HepG2 (cell line): ENCODE measurements around the gene COL4A6. TPM values are rescaled to one million over a fixed set of nuclear protein-coding genes. Genes with fewer than 3 reads are reported as not detected.

ENCODE experiments used
- ATAC-seq: fragments of 200-7000 bp; cut with Tn5 transposase; 3 replicates; pipeline ENCODE4 v1.9.1; 2020; ENCODE audit warnings: mild to moderate bottlenecking, moderate library complexity
- BruUV-seq: library from RNA; stranded (reverse); fragments of 400-500 nt; replicated peaks from 2 replicates; lab custom pipeline; 2021; lab: Mats Ljungman, UMichigan
- CTCF ChIA-PET: fragments of 300-600 bp; formaldehyde crosslinking; extraction: SDS; loops from one replicate; lab custom pipeline; 2021; ENCODE audit warnings: low total read pairs, inconsistent platforms, low intra/inter-chr PET ratio; lab: Yijun Ruan, JAX
- POLR2A ChIA-PET: fragments of 350-600 bp; sonication (Branson Sonifier 250); formaldehyde crosslinking; loops from one replicate; lab custom pipeline; 2020; ENCODE audit warnings: antibody characterized with exemption, inconsistent platforms; lab: Yijun Ruan, JAX
- DNase-seq: peaks from one replicate; pipeline ENCODE4 v3.0.0-alpha.2; 2015; ENCODE audit warnings: low spot score
- FAIRE-seq: peaks from 3 replicates; lab custom pipeline; 2011; peaks lifted over from hg19 to GRCh38; lab: Jason Lieb, UNC
- H2AFZ ChIP-seq: one replicate; pipeline ENCODE4 v1.6.1; 2011; ENCODE audit warnings: low read length, inconsistent platforms
- H3K27ac ChIP-seq: fragments of 300-600 bp; 3 replicates; pipeline ENCODE4 v1.8.0; 2011; ENCODE audit warnings: mixed run types, mild to moderate bottlenecking, mixed read lengths, low read length, inconsistent platforms; ENCODE audit not compliant: insufficient read depth; ENCODE audit errors: extremely low read length
- H3K27me3 ChIP-seq, 2 experiments: fragments of 200-600 bp in 1 of 2; 2 replicates in 1 of 2; 3 replicates in 1 of 2; pipeline versions ENCODE4 v1.6.0 to v1.8.0; 2011; ENCODE audit warnings: low read length in 2 of 2, mild to moderate bottlenecking in 2 of 2, moderate library complexity in 2 of 2, inconsistent platforms in 1 of 2; ENCODE audit not compliant: insufficient read depth in 2 of 2, control insufficient read depth in 1 of 2
- H3K36me3 ChIP-seq, 2 experiments: fragments of 200-600 bp in 1 of 2; replicated peaks in 1 of 2; 2 replicates in 1 of 2; 3 replicates in 1 of 2; pipeline versions ENCODE4 v1.5.1 to v1.8.0; 2011; ENCODE audit warnings: low read length in 2 of 2, inconsistent platforms in 1 of 2; ENCODE audit not compliant: insufficient read depth in 2 of 2, control insufficient read depth in 1 of 2
- H3K4me1 ChIP-seq: 2 replicates; pipeline ENCODE4 v1.5.1; 2012; ENCODE audit warnings: low read length, inconsistent platforms; ENCODE audit not compliant: insufficient read depth
- H3K4me2 ChIP-seq: 2 replicates; pipeline ENCODE4 v1.6.0; 2011; ENCODE audit warnings: low read depth, low read length, inconsistent platforms
- H3K4me3 ChIP-seq, 3 experiments: fragments of 200-600 bp in 1 of 3; sonication (generic), shearing (Covaris generic) in 1 of 3; replicated peaks in 1 of 3; 2 replicates each; pipeline ENCODE4 v1.5.1; 2011 to 2016; ENCODE audit warnings: low read length in 3 of 3, inconsistent platforms in 2 of 3, low read depth in 2 of 3, mild to moderate bottlenecking in 2 of 3, control low read depth in 1 of 3, mixed read lengths in 1 of 3; ENCODE audit not compliant: insufficient read depth in 1 of 3
- H3K79me2 ChIP-seq: one replicate; pipeline ENCODE4 v1.6.1; 2011; ENCODE audit warnings: low read length, inconsistent platforms; ENCODE audit not compliant: insufficient read depth
- H3K9ac ChIP-seq: 2 replicates; pipeline ENCODE4 v1.6.0; 2011; ENCODE audit warnings: mild to moderate bottlenecking, low read depth, low read length, inconsistent platforms; ENCODE audit not compliant: insufficient read depth
- H3K9me3 ChIP-seq: 2 replicates; pipeline ENCODE4 v1.5.1; 2012; ENCODE audit warnings: mild to moderate bottlenecking, low read length
- H4K20me1 ChIP-seq: 2 replicates; pipeline ENCODE4 v1.6.0; 2011; ENCODE audit warnings: inconsistent platforms, mild to moderate bottlenecking, low read length, moderate library complexity; ENCODE audit not compliant: insufficient read depth
- PCBP1 ChIP-seq: fragments of 200-400 bp; formaldehyde crosslinking; IDR thresholded peaks from 2 replicates; pipeline ENCODE4 v1.6.1; 2017; ENCODE audit warnings: mild to moderate bottlenecking, low read depth, low read length, borderline replicate concordance
- SIN3B ChIP-seq: fragments of 150-350 bp; IDR thresholded peaks from 2 replicates; pipeline ENCODE4 v1.6.1; 2014; ENCODE audit warnings: low read length
- STAT5B ChIP-seq: sonication (generic); formaldehyde crosslinking; IDR thresholded peaks from 2 replicates; pipeline ENCODE4 v1.4.0; 2020; ENCODE audit warnings: missing genetic modification reagents
- ZNF101 ChIP-seq: sonication (generic); formaldehyde crosslinking; IDR thresholded peaks from 2 replicates; pipeline ENCODE4 v1.4.0; 2020; ENCODE audit warnings: mild to moderate bottlenecking, low read depth, missing genetic modification reagents, borderline replicate concordance
- ZSCAN22 ChIP-seq: sonication (generic); formaldehyde crosslinking; IDR thresholded peaks from 2 replicates; pipeline ENCODE4 v1.4.0; 2020; ENCODE audit warnings: mild to moderate bottlenecking, missing genetic modification reagents
- WGBS: methylation state at CpG from one replicate; pipeline ENCODE4 v1.1.6; 2017; ENCODE audit warnings: low lambda C conversion rate; 5-methylcytosine and 5-hydroxymethylcytosine counted together
- in situ Hi-C: cut with HindIII; loops from 2 replicates; pipeline ENCODE4 v1.10.0; 2017; ENCODE audit warnings: low pct_unique_long_range_greater_than_20kb; ENCODE audit not compliant: extremely low pct_ligation_motif_present
- intact Hi-C: fragments of 100-400 bp; cut with micrococcal nuclease; formaldehyde crosslinking; loops from one replicate; pipeline ENCODE4 v1.10.0; 2022; ENCODE audit not compliant: unreplicated experiment
- polyA plus RNA-seq, 8 experiments: library from polyadenylated mRNA; depleted of rRNA in 3 of 8; stranded (reverse) in 7 of 8; unstranded in 1 of 8; fragments of >200 nt; fragmentation: Illumina TruSeq in 4 of 8; extraction: Trizol in 4 of 8; gene quantifications; 2 replicates each; pipeline versions ENCODE4 v1.2.1 to v1.2.3, GENCODE V29; 2011 to 2016; ENCODE audit warnings: low read depth in 4 of 8, missing spikeins in 1 of 8, mixed read lengths in 1 of 8; ENCODE audit not compliant: insufficient read depth in 1 of 8
- total RNA-seq, 5 experiments: library from RNA; depleted of rRNA; stranded (reverse); fragments of >200 nt; fragmentation: Illumina TruSeq; extraction: Trizol; gene quantifications; 2 replicates each; pipeline ENCODE4 v1.2.3, GENCODE V29; 2016; ENCODE audit warnings: low read depth in 1 of 5
- TF ChIP-seq, protein P1 (sequence below): sonication (generic); formaldehyde crosslinking; IDR thresholded peaks from 2 replicates; pipeline ENCODE4; 2020; ENCODE audit warnings: missing genetic modification reagents, mild to moderate bottlenecking, borderline replicate concordance
- TF ChIP-seq, protein P2 (sequence below): sonication (generic); formaldehyde crosslinking; IDR thresholded peaks from 2 replicates; pipeline ENCODE4 v1.4.0; 2020; ENCODE audit warnings: missing genetic modification reagents
- TF ChIP-seq, protein P3 (sequence below): IDR thresholded peaks from 2 replicates; pipeline ENCODE4 v1.6.1; 2016; ENCODE audit warnings: mild to moderate bottlenecking
- TF ChIP-seq, protein P4 (sequence below): IDR thresholded peaks from 2 replicates; pipeline ENCODE4 v1.6.1; 2018; ENCODE audit warnings: missing genetic modification reagents, mild to moderate bottlenecking, missing compliant biosample characterization
- TF ChIP-seq, protein P5 (sequence below): sonication (generic); formaldehyde crosslinking; IDR thresholded peaks from 2 replicates; pipeline ENCODE4 v1.4.0; 2020; ENCODE audit warnings: low read depth, mild to moderate bottlenecking, missing genetic modification reagents
- TF ChIP-seq, protein P6 (sequence below): sonication (generic); formaldehyde crosslinking; IDR thresholded peaks from 2 replicates; pipeline ENCODE4 v1.5.0; 2020; ENCODE audit warnings: mild to moderate bottlenecking, missing genetic modification reagents, borderline replicate concordance

COL4A6 gene
- total and polyA plus RNA-seq, 2 of the 13 experiments (the other 11 are each of a cell fraction or from before 2014, with no cell fraction given) = 4.5 to 8.2 TPM

DNA sequence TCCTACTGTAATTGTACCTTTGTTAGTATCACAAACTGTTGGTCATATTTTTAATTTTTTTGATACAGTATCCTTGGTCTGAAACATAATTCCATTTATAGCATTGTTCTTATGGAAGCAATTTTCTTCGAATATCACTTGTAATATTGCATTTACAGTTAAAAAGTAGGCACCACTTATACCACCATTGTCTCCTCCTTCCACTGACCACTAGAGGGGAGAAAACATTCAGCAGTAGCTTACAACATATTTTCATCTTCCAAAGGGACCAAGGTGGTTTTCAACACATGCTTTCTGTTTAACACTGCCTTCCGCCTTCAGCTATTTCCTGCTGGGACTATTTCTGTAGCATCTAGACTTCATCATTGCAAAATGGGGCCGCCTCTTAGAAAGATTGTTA lies 146.2 kb downstream of the COL4A6 start (continued):
- TF ChIP-seq, protein P1, sequence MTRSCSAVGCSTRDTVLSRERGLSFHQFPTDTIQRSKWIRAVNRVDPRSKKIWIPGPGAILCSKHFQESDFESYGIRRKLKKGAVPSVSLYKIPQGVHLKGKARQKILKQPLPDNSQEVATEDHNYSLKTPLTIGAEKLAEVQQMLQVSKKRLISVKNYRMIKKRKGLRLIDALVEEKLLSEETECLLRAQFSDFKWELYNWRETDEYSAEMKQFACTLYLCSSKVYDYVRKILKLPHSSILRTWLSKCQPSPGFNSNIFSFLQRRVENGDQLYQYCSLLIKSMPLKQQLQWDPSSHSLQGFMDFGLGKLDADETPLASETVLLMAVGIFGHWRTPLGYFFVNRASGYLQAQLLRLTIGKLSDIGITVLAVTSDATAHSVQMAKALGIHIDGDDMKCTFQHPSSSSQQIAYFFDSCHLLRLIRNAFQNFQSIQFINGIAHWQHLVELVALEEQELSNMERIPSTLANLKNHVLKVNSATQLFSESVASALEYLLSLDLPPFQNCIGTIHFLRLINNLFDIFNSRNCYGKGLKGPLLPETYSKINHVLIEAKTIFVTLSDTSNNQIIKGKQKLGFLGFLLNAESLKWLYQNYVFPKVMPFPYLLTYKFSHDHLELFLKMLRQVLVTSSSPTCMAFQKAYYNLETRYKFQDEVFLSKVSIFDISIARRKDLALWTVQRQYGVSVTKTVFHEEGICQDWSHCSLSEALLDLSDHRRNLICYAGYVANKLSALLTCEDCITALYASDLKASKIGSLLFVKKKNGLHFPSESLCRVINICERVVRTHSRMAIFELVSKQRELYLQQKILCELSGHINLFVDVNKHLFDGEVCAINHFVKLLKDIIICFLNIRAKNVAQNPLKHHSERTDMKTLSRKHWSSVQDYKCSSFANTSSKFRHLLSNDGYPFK (CRISPR knock-in tag) = no peak
- TF ChIP-seq, protein P2, sequence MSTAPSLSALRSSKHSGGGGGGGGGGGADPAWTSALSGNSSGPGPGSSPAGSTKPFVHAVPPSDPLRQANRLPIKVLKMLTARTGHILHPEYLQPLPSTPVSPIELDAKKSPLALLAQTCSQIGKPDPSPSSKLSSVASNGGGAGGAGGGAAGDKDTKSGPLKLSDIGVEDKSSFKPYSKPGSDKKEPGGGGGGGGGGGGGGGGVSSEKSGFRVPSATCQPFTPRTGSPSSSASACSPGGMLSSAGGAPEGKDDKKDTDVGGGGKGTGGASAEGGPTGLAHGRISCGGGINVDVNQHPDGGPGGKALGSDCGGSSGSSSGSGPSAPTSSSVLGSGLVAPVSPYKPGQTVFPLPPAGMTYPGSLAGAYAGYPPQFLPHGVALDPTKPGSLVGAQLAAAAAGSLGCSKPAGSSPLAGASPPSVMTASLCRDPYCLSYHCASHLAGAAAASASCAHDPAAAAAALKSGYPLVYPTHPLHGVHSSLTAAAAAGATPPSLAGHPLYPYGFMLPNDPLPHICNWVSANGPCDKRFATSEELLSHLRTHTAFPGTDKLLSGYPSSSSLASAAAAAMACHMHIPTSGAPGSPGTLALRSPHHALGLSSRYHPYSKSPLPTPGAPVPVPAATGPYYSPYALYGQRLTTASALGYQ (CRISPR knock-in tag) = no peak
- TF ChIP-seq, protein P3, sequence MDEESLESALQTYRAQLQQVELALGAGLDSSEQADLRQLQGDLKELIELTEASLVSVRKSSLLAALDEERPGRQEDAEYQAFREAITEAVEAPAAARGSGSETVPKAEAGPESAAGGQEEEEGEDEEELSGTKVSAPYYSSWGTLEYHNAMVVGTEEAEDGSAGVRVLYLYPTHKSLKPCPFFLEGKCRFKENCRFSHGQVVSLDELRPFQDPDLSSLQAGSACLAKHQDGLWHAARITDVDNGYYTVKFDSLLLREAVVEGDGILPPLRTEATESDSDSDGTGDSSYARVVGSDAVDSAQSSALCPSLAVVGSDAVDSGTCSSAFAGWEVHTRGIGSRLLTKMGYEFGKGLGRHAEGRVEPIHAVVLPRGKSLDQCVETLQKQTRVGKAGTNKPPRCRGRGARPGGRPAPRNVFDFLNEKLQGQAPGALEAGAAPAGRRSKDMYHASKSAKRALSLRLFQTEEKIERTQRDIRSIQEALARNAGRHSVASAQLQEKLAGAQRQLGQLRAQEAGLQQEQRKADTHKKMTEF (CRISPR knock-in tag) = no peak
- TF ChIP-seq STAT5B (CRISPR knock-in tag) (no peak), SIN3B (no peak), ZNF101 (CRISPR knock-in tag) (no peak)

DNA sequence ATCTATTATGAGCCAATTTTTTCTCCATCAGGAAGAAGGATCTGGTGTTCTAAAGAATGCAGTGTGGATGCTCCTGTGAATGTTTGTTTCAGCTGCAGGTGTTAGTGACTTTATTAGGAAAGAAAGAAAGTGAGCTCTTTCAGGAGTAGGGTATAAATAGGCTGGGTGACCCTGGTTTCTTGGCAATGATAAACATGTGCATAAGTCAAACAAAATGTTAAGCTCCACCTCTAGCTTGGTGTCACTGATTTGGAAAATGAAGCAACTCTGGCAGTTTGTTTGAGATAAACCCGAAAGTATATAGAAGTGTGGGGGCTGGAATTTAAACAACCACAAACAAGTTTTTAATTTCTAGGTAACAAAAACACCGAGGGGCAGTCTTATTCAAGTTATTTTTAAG lies 152.3 kb downstream of the COL4A6 start:
- no peak overlapping the region for H3K4me3 ChIP-seq
- ATAC-seq (no peak), FAIRE-seq (no peak), DNase-seq (no peak)
- H3K27me3 ChIP-seq = no peaks in the 10 kb centered on the region
- no TSS peak for BruUV-seq
- in situ Hi-C loops = no loop called here
- no peaks in the 10 kb centered on the region for H3K9me3 ChIP-seq
- no peaks in the 10 kb centered on the region for H3K36me3 ChIP-seq
- POLR2A ChIA-PET = no interaction called here
- H3K4me2 ChIP-seq = no peak overlapping the region
- WGBS = 70% methylated on average over 2 of the region's 2 CpGs
- H4K20me1 ChIP-seq = no peaks in the 10 kb centered on the region
- intact Hi-C loops = no loop called here
- H3K9ac ChIP-seq = no peak overlapping the region
- CTCF ChIA-PET = no interaction called here
- no peak overlapping the region for H2AFZ ChIP-seq
- H3K27ac ChIP-seq = no peak overlapping the region
- no peaks in the 10 kb centered on the region for H3K79me2 ChIP-seq
- H3K4me1 ChIP-seq = no peaks in the 10 kb centered on the region; the same call in 1 of the 2 replicates
- TF ChIP-seq, protein P4, sequence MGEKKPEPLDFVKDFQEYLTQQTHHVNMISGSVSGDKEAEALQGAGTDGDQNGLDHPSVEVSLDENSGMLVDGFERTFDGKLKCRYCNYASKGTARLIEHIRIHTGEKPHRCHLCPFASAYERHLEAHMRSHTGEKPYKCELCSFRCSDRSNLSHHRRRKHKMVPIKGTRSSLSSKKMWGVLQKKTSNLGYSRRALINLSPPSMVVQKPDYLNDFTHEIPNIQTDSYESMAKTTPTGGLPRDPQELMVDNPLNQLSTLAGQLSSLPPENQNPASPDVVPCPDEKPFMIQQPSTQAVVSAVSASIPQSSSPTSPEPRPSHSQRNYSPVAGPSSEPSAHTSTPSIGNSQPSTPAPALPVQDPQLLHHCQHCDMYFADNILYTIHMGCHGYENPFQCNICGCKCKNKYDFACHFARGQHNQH (CRISPR knock-in tag) = no peak
- TF ChIP-seq PCBP1 (no peak), ZSCAN22 (CRISPR knock-in tag) (no peak)
- TF ChIP-seq, protein P5, sequence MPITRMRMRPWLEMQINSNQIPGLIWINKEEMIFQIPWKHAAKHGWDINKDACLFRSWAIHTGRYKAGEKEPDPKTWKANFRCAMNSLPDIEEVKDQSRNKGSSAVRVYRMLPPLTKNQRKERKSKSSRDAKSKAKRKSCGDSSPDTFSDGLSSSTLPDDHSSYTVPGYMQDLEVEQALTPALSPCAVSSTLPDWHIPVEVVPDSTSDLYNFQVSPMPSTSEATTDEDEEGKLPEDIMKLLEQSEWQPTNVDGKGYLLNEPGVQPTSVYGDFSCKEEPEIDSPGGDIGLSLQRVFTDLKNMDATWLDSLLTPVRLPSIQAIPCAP (CRISPR knock-in tag) = no peak
- TF ChIP-seq, protein P6, sequence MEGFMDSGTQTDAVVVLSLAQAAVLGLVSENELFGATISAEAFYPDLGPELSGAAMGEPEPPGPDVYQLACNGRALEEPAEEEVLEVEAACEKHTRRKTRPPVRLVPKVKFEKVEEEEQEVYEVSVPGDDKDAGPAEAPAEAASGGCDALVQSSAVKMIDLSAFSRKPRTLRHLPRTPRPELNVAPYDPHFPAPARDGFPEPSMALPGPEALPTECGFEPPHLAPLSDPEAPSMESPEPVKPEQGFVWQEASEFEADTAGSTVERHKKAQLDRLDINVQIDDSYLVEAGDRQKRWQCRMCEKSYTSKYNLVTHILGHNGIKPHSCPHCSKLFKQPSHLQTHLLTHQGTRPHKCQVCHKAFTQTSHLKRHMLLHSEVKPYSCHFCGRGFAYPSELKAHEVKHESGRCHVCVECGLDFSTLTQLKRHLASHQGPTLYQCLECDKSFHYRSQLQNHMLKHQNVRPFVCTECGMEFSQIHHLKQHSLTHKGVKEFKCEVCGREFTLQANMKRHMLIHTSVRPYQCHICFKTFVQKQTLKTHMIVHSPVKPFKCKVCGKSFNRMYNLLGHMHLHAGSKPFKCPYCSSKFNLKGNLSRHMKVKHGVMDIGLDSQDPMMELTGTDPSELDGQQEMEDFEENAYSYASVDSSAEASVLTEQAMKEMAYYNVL (CRISPR knock-in tag) = no peak
